Sigmoid colon (tissue), 7 donors: ENCODE data around the gene TMPRSS6. TPM values are rescaled to one million over a fixed set of nuclear protein-coding genes. Genes with fewer than 3 reads are reported as not detected.

ENCODE experiments used
- DNase-seq: peaks from one replicate; pipeline ENCODE4 v3.0.0-alpha.2; 2019
- H3K27ac ChIP-seq, 4 donors: fragments of 200-600 bp; sonication (generic); one replicate each; pipeline ENCODE4 v1.5.1; 2016 to 2019; ENCODE audit warnings: mild to moderate bottlenecking in 1 of 4
- H3K27me3 ChIP-seq, 3 donors: fragments of 200-600 bp; sonication (generic); one replicate each; pipeline ENCODE4 v1.5.1; 2019; ENCODE audit warnings: mild to moderate bottlenecking in 1 of 3
- H3K36me3 ChIP-seq, 4 donors: fragments of 200-600 bp; sonication (generic); one replicate each; pipeline ENCODE4 v1.5.1; 2016 to 2019
- H3K4me1 ChIP-seq, 4 donors: fragments of 200-600 bp; sonication (generic); one replicate each; pipeline ENCODE4 v1.5.1; 2017 to 2019
- H3K4me3 ChIP-seq, 4 donors: fragments of 200-600 bp; sonication (generic); one replicate each; pipeline ENCODE4 v1.5.1; 2017 to 2019; ENCODE audit warnings: mild to moderate bottlenecking in 2 of 4, moderate library complexity in 1 of 4
- H3K9me3 ChIP-seq, 4 donors: fragments of 200-600 bp in 3 of 4; sonication (generic) in 3 of 4; one replicate each; pipeline versions ENCODE4 v1.5.1 to v1.6.1; 2013 to 2019
- EP300 ChIP-seq, 4 donors: sonication (generic); formaldehyde crosslinking; IDR thresholded peaks; one replicate each; pipeline ENCODE4 v1.6.1; 2017; ENCODE audit warnings: antibody characterized with exemption in 4 of 4
- POLR2A ChIP-seq, 2 donors: fragments of 450-650 bp; IDR thresholded peaks; one replicate each; pipeline ENCODE4 v1.6.1; 2016; ENCODE audit warnings: antibody characterized with exemption in 2 of 2, mild to moderate bottlenecking in 2 of 2, moderate library complexity in 2 of 2
- POLR2AphosphoS5 ChIP-seq, 4 donors: sonication (generic); formaldehyde crosslinking; IDR thresholded peaks; one replicate each; pipeline ENCODE4 v1.6.1; 2017; ENCODE audit warnings: antibody characterized with exemption in 4 of 4
- WGBS, 2 donors: extraction: QIAGEN DNeasy Blood & Tissue Kit; methylation state at CpG; one replicate each; pipeline ENCODE4 v1.1.7; 2013; 5-methylcytosine and 5-hydroxymethylcytosine counted together
- intact Hi-C: fragments of 100-400 bp; cut with DNase I; formaldehyde crosslinking; loops from one replicate; pipeline ENCODE4 v1.15.1; 2023
- polyA plus RNA-seq, 3 donors: library from polyadenylated mRNA; stranded (reverse); fragments of 200-250 nt; gene quantifications; one replicate each; pipeline ENCODE4 v1.2.3, GENCODE V29; 2013
- total RNA-seq, 4 donors: library from RNA; depleted of rRNA; stranded (reverse); fragments of >200 nt; gene quantifications; one replicate each; pipeline ENCODE4 v1.1.0, GENCODE V29; 2016
- TF ChIP-seq, protein P1 (sequence below), 4 experiments: fragments of 450-650 bp in 3 of 4; fragments of 200-600 bp in 1 of 4; IDR thresholded peaks; one replicate each; pipeline ENCODE4 v1.5.1; 2016 to 2019; ENCODE audit warnings: antibody characterized with exemption in 4 of 4, mild to moderate bottlenecking in 3 of 4, moderate library complexity in 2 of 4
- donor health status: healthy with polysubstance abuse.
- donor health status: Bipolar disorder and iron deficiency.
- donor health status: healthy.

Gene TMPRSS6
- total and polyA plus RNA-seq, 7 donors: 0.79 to 1.8 TPM; not detected in 5

- no peak for DNase-seq
- 35 to 44% methylated on average over 15 of the region's 15 CpGs for WGBS, 2 donors
- H3K4me3 ChIP-seq: no peak overlapping the region
- H3K36me3 ChIP-seq: no peaks in the 10 kb centered on the region
- intact Hi-C loops: no loop called here
- H3K9me3 ChIP-seq: no peaks in the 10 kb centered on the region
- H3K27ac ChIP-seq: no peak overlapping the region
- H3K27me3 ChIP-seq: peaks cover 0 to 17% (median 0%) of the 10 kb centered on the region in 3 donors
- H3K4me1 ChIP-seq: no peaks in the 10 kb centered on the region
- no peak for TF ChIP-seq POLR2AphosphoS5 (IDR thresholded peaks at IDR 0.05)
- no peak for TF ChIP-seq POLR2A (IDR thresholded peaks at IDR 0.05)
- no peak for TF ChIP-seq EP300 (IDR thresholded peaks at IDR 0.05)
- TF ChIP-seq, protein P1, sequence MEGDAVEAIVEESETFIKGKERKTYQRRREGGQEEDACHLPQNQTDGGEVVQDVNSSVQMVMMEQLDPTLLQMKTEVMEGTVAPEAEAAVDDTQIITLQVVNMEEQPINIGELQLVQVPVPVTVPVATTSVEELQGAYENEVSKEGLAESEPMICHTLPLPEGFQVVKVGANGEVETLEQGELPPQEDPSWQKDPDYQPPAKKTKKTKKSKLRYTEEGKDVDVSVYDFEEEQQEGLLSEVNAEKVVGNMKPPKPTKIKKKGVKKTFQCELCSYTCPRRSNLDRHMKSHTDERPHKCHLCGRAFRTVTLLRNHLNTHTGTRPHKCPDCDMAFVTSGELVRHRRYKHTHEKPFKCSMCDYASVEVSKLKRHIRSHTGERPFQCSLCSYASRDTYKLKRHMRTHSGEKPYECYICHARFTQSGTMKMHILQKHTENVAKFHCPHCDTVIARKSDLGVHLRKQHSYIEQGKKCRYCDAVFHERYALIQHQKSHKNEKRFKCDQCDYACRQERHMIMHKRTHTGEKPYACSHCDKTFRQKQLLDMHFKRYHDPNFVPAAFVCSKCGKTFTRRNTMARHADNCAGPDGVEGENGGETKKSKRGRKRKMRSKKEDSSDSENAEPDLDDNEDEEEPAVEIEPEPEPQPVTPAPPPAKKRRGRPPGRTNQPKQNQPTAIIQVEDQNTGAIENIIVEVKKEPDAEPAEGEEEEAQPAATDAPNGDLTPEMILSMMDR (IDR thresholded peaks at IDR 0.05): no peak
Measured at GRCh38 chr22:37121887-37122591, 12.5 kb upstream of the TMPRSS6 start.

- Histone ChIP-seq H3K4me1 (no peaks in the 10 kb centered on the region), H3K27ac (no peak overlapping the region), H3K4me3 (no peak overlapping the region), H3K36me3 (no peaks in the 10 kb centered on the region), H3K9me3 (no peaks in the 10 kb centered on the region), H3K27me3 (peaks cover 0 to 9% (median 0%) of the 10 kb centered on the region in 3 donors)
- TF ChIP-seq POLR2A (IDR thresholded peaks at IDR 0.05) (no peak), EP300 (IDR thresholded peaks at IDR 0.05) (no peak), POLR2AphosphoS5 (IDR thresholded peaks at IDR 0.05) (no peak)
- TF ChIP-seq, protein P1 (IDR thresholded peaks at IDR 0.05): no peak
- intact Hi-C loops: no loop called here
- 91 to 93% methylated on average over 11 of the region's 11 CpGs for WGBS, 2 donors
- no peak for DNase-seq
Measured at GRCh38 chr22:37120569-37121340, 11.2 kb upstream of the TMPRSS6 start.

DNA sequence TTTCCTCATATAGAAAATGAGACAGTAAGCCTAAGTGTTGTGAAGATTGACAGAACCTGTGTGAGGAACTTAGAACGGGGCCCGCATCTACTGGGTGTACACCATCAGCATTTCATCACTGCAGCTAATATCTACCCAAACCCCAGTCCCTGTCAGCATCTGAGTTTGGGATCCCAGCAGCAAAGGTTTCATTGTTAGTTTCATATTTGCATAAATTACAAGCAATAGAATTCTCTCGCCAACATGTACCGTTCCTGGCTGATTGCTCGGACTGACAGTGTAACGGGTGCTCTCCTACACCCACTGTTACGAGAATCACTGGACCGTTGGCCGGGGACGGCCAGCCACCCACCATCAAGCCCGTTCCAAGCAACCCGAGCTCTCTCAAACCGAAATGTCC, 10.4 kb upstream of the TMPRSS6 start:
- H3K36me3 ChIP-seq: no peaks in the 10 kb centered on the region

DNA sequence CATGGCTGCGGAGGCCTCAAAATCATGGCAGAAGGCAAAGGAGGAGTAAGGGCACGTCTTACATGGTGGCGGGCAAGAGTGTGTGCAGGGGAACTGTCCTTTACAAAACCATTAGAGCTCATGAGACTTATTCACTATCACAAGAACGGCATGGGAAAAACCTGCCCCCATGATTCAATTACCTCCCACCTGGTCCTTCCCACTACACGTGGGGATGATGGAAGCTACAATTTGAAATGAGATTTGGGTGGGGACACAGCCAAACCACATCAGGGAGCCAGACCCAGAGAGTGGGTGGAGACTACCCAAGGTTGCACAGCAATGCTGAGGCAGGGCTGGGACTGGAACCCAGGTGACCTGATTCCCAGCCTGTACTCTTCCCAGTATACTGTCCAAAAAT, 8.6 kb upstream of the TMPRSS6 start:
- Histone ChIP-seq H3K27ac (no peak overlapping the region), H3K36me3 (no peaks in the 10 kb centered on the region), H3K4me3 (no peak overlapping the region), H3K4me1 (no peaks in the 10 kb centered on the region), H3K27me3 (peaks cover 0 to 9% (median 0%) of the 10 kb centered on the region in 3 donors), H3K9me3 (no peaks in the 10 kb centered on the region)
- no peak for DNase-seq
- WGBS, 2 donors: 85 to 86% methylated on average over 5 of the region's 5 CpGs
- intact Hi-C loops: no loop called here
- TF ChIP-seq, protein P1 (IDR thresholded peaks at IDR 0.05): no peak
- TF ChIP-seq EP300 (IDR thresholded peaks at IDR 0.05) (no peak), POLR2AphosphoS5 (IDR thresholded peaks at IDR 0.05) (no peak), POLR2A (IDR thresholded peaks at IDR 0.05) (no peak)

More for the DNA sequence above, 10.4 kb upstream of the TMPRSS6 start:
- 72 to 80% methylated on average over 13 of the region's 13 CpGs for WGBS, 2 donors
- H3K9me3 ChIP-seq: no peaks in the 10 kb centered on the region
- intact Hi-C loops: no loop called here
- TF ChIP-seq EP300 (IDR thresholded peaks at IDR 0.05): no peak
- TF ChIP-seq, protein P1 (IDR thresholded peaks at IDR 0.05): no peak
- TF ChIP-seq POLR2AphosphoS5 (IDR thresholded peaks at IDR 0.05): no peak
- TF ChIP-seq POLR2A (IDR thresholded peaks at IDR 0.05): no peak
- no peak overlapping the region for H3K27ac ChIP-seq
- no peaks in the 10 kb centered on the region for H3K4me1 ChIP-seq
- H3K27me3 ChIP-seq: peaks cover 0 to 9% (median 0%) of the 10 kb centered on the region in 3 donors
- H3K4me3 ChIP-seq: no peak overlapping the region
- no peak for DNase-seq
